Gastrocnemius medialis (tissue), 4 donors: ENCODE results near the gene MAPK8IP1. TPM values are rescaled to one million over a fixed set of nuclear protein-coding genes. Genes with fewer than 3 reads are reported as not detected.
"Not testable (repeated sequence)": the region's sequence is repeated elsewhere in the genome, so short reads cannot be mapped to it uniquely, and the experiment has no call there.

Experiments used
- ATAC-seq, 2 donors: fragments of 150-250 bp; one replicate each; pipeline ENCODE4 v1.9.1; 2016
- DNase-seq, 2 donors: peaks; one replicate each; pipeline ENCODE4 v3.0.0-alpha.2; 2019
- H3K27ac ChIP-seq, 4 donors: fragments of 200-600 bp; sonication (generic); 1 replicate in 1 of 4; 2 replicates in 3 of 4; pipeline ENCODE4 v1.5.1; 2016 to 2018; ENCODE audit warnings: mild to moderate bottlenecking in 2 of 4, moderate library complexity in 1 of 4
- H3K27me3 ChIP-seq, 3 donors: fragments of 200-600 bp; sonication (generic) in 2 of 3; 1 replicate in 1 of 3; 2 replicates in 2 of 3; pipeline versions ENCODE4 v1.5.1 to v1.6.0; 2016 to 2019; ENCODE audit warnings: mild to moderate bottlenecking in 1 of 3, moderate library complexity in 1 of 3
- H3K36me3 ChIP-seq, 2 donors: fragments of 200-600 bp; sonication (generic) in 1 of 2; one replicate each; pipeline ENCODE4 v1.5.1; 2017 to 2018
- H3K4me1 ChIP-seq, 2 donors: fragments of 200-600 bp; sonication (generic) in 1 of 2; one replicate each; pipeline ENCODE4 v1.5.1; 2016 to 2017; ENCODE audit warnings: mild to moderate bottlenecking in 2 of 2
- H3K4me3 ChIP-seq, 4 donors: fragments of 200-600 bp; sonication (generic) in 3 of 4; 1 replicate in 1 of 4; 2 replicates in 3 of 4; pipeline ENCODE4 v1.5.1; 2016 to 2019; ENCODE audit warnings: mild to moderate bottlenecking in 2 of 4
- H3K9me3 ChIP-seq, 3 donors: fragments of 200-600 bp; sonication (generic) in 2 of 3; 1 replicate in 1 of 3; 2 replicates in 2 of 3; pipeline ENCODE4 v1.5.1; 2016 to 2019
- POLR2A ChIP-seq, 2 donors: fragments of 450-650 bp; IDR thresholded peaks; one replicate each; pipeline ENCODE4 v1.6.1; 2017; ENCODE audit warnings: antibody characterized with exemption in 2 of 2, mild to moderate bottlenecking in 2 of 2, moderate library complexity in 2 of 2
- in situ Hi-C, 4 donors: fragments of 200-750 bp; cut with MboI; loops; one replicate each; pipeline versions ENCODE4 v1.15.0 to v1.8.0; 2017; ENCODE audit warnings: low sequenced_read_pairs in 4 of 4
- intact Hi-C: fragments of 100-400 bp; cut with DNase I; formaldehyde crosslinking; loops from one replicate; pipeline ENCODE4 v1.15.1; 2023; ENCODE audit warnings: low total_unique reads
- total RNA-seq, 4 donors: library from RNA; depleted of rRNA; stranded (reverse); fragments of >200 nt; gene quantifications; one replicate each; pipeline versions ENCODE4 v1.1.0 to v1.2.3, GENCODE V29; 2016
- TF ChIP-seq, protein P1 (sequence below), 5 experiments: fragments of 450-650 bp in 3 of 5; fragments of 200-600 bp in 2 of 5; sonication (generic) in 2 of 5; IDR thresholded peaks in 4 of 5; conservative IDR thresholded peaks in 1 of 5; 1 replicate in 4 of 5; 2 replicates in 1 of 5; pipeline ENCODE4 v1.5.1; 2016 to 2019; ENCODE audit warnings: antibody characterized with exemption in 5 of 5, mild to moderate bottlenecking in 3 of 5, moderate library complexity in 3 of 5

Gene MAPK8IP1
- total RNA-seq, 4 donors from 2014 or later = 1.4 to 4.0 (median 1.9) TPM

DNA sequence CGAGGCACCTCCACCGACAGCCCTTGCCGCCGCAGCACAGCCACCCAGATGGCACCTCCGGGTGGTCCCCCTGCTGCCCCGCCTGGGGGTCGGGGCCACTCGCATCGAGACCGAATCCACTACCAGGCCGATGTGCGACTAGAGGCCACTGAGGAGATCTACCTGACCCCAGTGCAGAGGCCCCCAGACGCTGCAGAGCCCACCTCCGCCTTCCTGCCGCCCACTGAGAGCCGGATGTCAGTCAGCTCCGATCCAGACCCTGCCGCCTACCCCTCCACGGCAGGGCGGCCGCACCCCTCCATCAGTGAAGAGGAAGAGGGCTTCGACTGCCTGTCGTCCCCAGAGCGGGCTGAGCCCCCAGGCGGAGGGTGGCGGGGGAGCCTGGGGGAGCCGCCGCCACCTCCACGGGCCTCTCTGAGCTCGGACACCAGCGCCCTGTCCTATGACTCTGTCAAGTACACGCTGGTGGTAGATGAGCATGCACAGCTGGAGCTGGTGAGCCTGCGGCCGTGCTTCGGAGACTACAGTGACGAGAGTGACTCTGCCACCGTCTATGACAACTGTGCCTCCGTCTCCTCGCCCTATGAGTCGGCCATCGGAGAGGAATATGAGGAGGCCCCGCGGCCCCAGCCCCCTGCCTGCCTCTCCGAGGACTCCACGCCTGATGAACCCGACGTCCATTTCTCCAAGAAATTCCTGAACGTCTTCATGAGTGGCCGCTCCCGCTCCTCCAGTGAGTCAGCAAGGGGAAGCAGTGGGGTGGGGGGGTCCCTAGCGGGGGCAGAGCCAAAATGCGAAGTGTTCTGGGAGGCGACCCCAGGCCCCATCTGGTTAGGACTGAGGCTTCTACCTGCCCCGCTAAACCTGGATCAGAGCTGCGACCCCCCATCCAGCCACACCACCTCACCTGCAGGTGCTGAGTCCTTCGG is 17.3 kb downstream of the MAPK8IP1 start:
- TF ChIP-seq POLR2A (IDR thresholded peaks at IDR 0.05) = no peak
- TF ChIP-seq, protein P1, sequence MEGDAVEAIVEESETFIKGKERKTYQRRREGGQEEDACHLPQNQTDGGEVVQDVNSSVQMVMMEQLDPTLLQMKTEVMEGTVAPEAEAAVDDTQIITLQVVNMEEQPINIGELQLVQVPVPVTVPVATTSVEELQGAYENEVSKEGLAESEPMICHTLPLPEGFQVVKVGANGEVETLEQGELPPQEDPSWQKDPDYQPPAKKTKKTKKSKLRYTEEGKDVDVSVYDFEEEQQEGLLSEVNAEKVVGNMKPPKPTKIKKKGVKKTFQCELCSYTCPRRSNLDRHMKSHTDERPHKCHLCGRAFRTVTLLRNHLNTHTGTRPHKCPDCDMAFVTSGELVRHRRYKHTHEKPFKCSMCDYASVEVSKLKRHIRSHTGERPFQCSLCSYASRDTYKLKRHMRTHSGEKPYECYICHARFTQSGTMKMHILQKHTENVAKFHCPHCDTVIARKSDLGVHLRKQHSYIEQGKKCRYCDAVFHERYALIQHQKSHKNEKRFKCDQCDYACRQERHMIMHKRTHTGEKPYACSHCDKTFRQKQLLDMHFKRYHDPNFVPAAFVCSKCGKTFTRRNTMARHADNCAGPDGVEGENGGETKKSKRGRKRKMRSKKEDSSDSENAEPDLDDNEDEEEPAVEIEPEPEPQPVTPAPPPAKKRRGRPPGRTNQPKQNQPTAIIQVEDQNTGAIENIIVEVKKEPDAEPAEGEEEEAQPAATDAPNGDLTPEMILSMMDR (IDR thresholded peaks at IDR 0.05 in 4 of 5, conservative IDR thresholded peaks at IDR 0.05 in 1 of 5) = no peak
- Histone ChIP-seq H3K4me3 (no peak overlapping the region), H3K27ac (no peak overlapping the region), H3K36me3 (no peaks in the 10 kb centered on the region), H3K9me3 (no peaks in the 10 kb centered on the region), H3K4me1 (peaks cover 0 to 16% of the 10 kb centered on the region in 2 donors), H3K27me3 (peaks cover 0 to 15% (median 8%) of the 10 kb centered on the region in 3 donors)
- ATAC-seq (no peak), DNase-seq (no peak)
- in situ Hi-C loops (no loop called here), intact Hi-C loops (no loop called here)

DNA sequence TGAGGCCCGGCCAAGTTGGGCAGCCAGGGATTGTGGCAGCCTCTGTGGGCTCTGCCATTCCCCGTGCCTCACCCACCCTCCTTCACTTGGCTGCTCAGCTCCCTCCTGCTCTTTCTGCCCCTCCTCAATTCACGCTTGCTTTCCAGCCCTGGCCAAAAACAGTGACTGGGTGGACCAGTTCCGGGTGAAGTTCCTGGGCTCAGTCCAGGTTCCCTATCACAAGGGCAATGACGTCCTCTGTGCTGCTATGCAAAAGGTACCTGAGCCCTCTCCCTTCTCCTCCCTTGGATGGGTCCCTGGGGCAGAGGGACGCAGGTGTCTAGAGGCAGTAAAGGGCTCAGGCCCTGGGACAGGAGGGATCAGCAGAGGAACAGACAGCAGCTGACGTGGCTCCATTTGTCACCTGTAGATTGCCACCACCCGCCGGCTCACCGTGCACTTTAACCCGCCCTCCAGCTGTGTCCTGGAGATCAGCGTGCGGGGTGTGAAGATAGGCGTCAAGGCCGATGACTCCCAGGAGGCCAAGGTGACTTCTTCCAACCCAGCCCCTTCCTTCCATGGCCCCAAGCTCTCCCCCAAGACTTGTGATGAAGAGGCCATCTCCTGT is 19.0 kb downstream of the MAPK8IP1 start:
- ATAC-seq (no peak), DNase-seq (no peak)
- no peak overlapping the region for H3K27ac ChIP-seq
- H3K27me3 ChIP-seq = peaks cover 0 to 2% (median 0%) of the 10 kb centered on the region in 3 donors
- in situ Hi-C loops = no loop called here
- no peaks in the 10 kb centered on the region for H3K9me3 ChIP-seq
- peaks cover 0 to 8% of the 10 kb centered on the region in 2 donors for H3K4me1 ChIP-seq
- TF ChIP-seq POLR2A (IDR thresholded peaks at IDR 0.05) = no peak
- TF ChIP-seq, protein P1 (IDR thresholded peaks at IDR 0.05 in 4 of 5, conservative IDR thresholded peaks at IDR 0.05 in 1 of 5) = no peak
- intact Hi-C loops = no loop called here
- H3K36me3 ChIP-seq = peaks cover 0 to 2% of the 10 kb centered on the region in 2 donors
- no peak overlapping the region for H3K4me3 ChIP-seq

DNA sequence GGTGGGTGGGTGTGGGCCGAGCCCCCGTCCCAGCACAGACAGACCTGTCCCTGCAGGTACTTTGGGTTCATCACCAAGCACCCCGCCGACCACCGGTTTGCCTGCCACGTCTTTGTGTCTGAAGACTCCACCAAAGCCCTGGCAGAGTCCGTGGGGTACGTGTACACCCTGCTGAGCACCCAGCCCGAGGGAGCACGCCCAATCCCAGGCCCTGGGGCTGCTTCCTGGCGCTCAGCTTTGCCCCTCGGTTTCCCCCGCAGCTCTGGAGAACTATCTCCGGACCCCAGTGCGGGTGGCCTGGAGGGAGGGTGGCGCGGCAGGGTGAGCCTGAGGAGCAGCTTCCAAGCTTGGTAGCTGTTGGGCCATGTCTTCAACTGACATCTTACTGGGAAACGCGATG is 19.6 kb downstream of the MAPK8IP1 start:
- peaks cover 0 to 2% (median 0%) of the 10 kb centered on the region in 3 donors for H3K27me3 ChIP-seq
- no peak for DNase-seq
- no peak overlapping the region for H3K27ac ChIP-seq
- no peak for ATAC-seq
- no peaks in the 10 kb centered on the region for H3K9me3 ChIP-seq
- TF ChIP-seq, protein P1 (IDR thresholded peaks at IDR 0.05 in 4 of 5, conservative IDR thresholded peaks at IDR 0.05 in 1 of 5) = no peak
- TF ChIP-seq POLR2A (IDR thresholded peaks at IDR 0.05) = no peak
- in situ Hi-C loops (no loop called here), intact Hi-C loops (no loop called here)
- H3K4me3 ChIP-seq = no peak overlapping the region
- H3K36me3 ChIP-seq = peaks cover 0 to 9% of the 10 kb centered on the region in 2 donors
- H3K4me1 ChIP-seq = peaks cover 0 to 6% of the 10 kb centered on the region in 2 donors

DNA sequence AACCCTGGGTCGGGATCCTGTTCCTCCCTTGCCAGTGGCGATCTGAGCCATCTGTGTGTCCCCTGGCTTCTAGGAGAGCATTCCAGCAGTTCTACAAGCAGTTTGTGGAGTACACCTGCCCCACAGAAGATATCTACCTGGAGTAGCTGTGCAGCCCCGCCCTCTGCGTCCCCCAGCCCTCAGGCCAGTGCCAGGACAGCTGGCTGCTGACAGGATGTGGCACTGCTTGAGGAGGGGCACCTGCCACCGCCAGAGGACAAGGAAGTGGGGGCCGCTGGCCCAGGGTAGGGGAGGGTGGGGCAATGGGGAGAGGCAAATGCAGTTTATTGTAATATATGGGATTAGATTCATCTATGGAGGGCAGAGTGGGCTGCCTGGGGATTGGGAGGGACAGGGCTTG is 20.1 kb downstream of the MAPK8IP1 start:
- H3K27me3 ChIP-seq, H3K4me3 ChIP-seq, H3K27ac ChIP-seq, H3K4me1 ChIP-seq, ATAC-seq, intact Hi-C loops, H3K9me3 ChIP-seq, in situ Hi-C loops, DNase-seq: not testable (repeated sequence)
- H3K36me3 ChIP-seq = peaks cover 0 to 14% of the 10 kb centered on the region in 2 donors

DNA sequence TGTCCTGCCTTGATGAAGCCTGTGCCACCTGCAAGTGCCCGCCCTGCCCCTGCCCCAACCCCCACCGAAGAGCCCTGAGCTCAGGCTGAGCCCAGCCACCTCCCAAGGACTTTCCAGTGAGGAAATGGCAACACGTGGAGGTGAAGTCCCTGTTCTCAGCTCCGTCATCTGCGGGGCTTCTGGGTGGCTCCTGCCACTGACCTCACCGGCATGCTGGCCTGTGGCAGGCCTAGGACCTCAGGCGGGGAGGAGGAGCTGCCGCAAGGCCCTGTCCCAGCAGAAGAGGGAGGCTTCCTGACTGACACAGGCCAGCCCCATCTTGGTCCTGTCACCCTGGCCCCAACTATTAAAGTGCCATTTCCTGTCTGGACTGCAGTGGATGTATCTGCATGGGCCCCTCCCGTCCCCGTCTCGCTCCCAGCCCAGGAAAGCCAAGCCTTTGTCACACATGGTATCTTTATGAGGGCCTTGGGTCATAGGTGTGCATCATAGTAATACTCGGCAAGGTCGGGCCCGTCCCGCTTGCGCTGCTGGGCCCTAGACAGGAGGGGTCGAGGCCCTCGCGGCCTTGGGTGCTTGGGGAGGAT is 20.7 kb downstream of the MAPK8IP1 start:
- intact Hi-C loops = no loop called here
- Histone ChIP-seq H3K36me3 (peaks cover 0 to 20% of the 10 kb centered on the region in 2 donors), H3K27me3 (no peaks in the 10 kb centered on the region), H3K27ac (no peak overlapping the region), H3K4me3 (no peak overlapping the region), H3K9me3 (no peaks in the 10 kb centered on the region), H3K4me1 (no peaks in the 10 kb centered on the region)
- in situ Hi-C loops = no loop called here
- ATAC-seq (no peak), DNase-seq (no peak)
- TF ChIP-seq, protein P1 (IDR thresholded peaks at IDR 0.05 in 4 of 5, conservative IDR thresholded peaks at IDR 0.05 in 1 of 5) = no peak
- TF ChIP-seq POLR2A (IDR thresholded peaks at IDR 0.05) = no peak
